OCI-LY3 (cell line): ENCODE results near the gene BMI1.
A peak's percentile ranks its signal among the peaks of the same experiment; 100 is the strongest.

Source experiments
- H2AFZ ChIP-seq: fragments of 200-600, 300-600 bp; shearing (Covaris generic); 2 replicates; pipeline ENCODE4 v1.6.0; 2014; ENCODE audit warnings: antibody characterized with exemption, low read depth, low read length
- H3K27ac ChIP-seq: fragments of 200-600, 300-600 bp; sonication (generic); 2 replicates; pipeline ENCODE4 v1.5.1; 2014; ENCODE audit warnings: mild to moderate bottlenecking, low read length, moderate library complexity, mixed read lengths
- H3K27me3 ChIP-seq: fragments of 200-600, 300-600 bp; sonication (generic); 2 replicates; pipeline ENCODE4 v1.6.1; 2014; ENCODE audit warnings: low read depth, low read length, mixed read lengths
- H3K36me3 ChIP-seq: fragments of 200-600, 300-600 bp; sonication (generic); replicated peaks from 2 replicates; pipeline ENCODE3; 2014; ENCODE audit warnings: low read depth, low read length, mixed read lengths
- H3K4me1 ChIP-seq: fragments of 300-600, 200-600 bp; sonication (generic); 2 replicates; pipeline ENCODE4 v1.6.1; 2014; ENCODE audit warnings: low read length, mixed read lengths
- H3K4me2 ChIP-seq: fragments of 200-600, 300-600 bp; sonication (generic); 2 replicates; pipeline ENCODE4 v1.6.1; 2014; ENCODE audit warnings: low read length, mixed read lengths
- H3K4me3 ChIP-seq: fragments of 300-600, 200-600 bp; sonication (generic); 2 replicates; pipeline ENCODE4 v1.5.1; 2014; ENCODE audit warnings: antibody characterized with exemption, mild to moderate bottlenecking, low read length, moderate library complexity
- H3K79me2 ChIP-seq: fragments of 300-600, 200-600 bp; shearing (Covaris generic); 2 replicates; pipeline ENCODE4 v1.6.1; 2014; ENCODE audit warnings: mild to moderate bottlenecking, low read length, mixed read lengths
- H3K9ac ChIP-seq: fragments of 300-600, 200-600 bp; shearing (Covaris generic); 2 replicates; pipeline ENCODE4 v1.6.0; 2014; ENCODE audit warnings: mild to moderate bottlenecking, low read length, moderate library complexity
- H3K9me3 ChIP-seq: fragments of 200-600, 300-600 bp; shearing (Covaris generic); 2 replicates; pipeline ENCODE4 v1.6.1; 2014; ENCODE audit warnings: low read length, mixed read lengths; ENCODE audit not compliant: insufficient read depth
- H4K20me1 ChIP-seq: fragments of 200-600, 300-600 bp; sonication (generic); 2 replicates; pipeline ENCODE4 v1.6.1; 2016; ENCODE audit warnings: low read length, mixed read lengths; ENCODE audit not compliant: insufficient read depth
- CTCF ChIP-seq: fragments of 200-600, 300-600 bp; sonication (generic); IDR thresholded peaks from 2 replicates; pipeline ENCODE4 v1.5.1; 2014; ENCODE audit warnings: antibody characterized with exemption, low read length, low read depth
- EZH2phosphoT487 ChIP-seq: fragments of 200-600 bp; shearing (Covaris generic); IDR thresholded peaks from 2 replicates; pipeline ENCODE4 v1.6.1; 2018; ENCODE audit warnings: antibody characterized with exemption, mixed run types, low read depth

BMI1 gene

DNA sequence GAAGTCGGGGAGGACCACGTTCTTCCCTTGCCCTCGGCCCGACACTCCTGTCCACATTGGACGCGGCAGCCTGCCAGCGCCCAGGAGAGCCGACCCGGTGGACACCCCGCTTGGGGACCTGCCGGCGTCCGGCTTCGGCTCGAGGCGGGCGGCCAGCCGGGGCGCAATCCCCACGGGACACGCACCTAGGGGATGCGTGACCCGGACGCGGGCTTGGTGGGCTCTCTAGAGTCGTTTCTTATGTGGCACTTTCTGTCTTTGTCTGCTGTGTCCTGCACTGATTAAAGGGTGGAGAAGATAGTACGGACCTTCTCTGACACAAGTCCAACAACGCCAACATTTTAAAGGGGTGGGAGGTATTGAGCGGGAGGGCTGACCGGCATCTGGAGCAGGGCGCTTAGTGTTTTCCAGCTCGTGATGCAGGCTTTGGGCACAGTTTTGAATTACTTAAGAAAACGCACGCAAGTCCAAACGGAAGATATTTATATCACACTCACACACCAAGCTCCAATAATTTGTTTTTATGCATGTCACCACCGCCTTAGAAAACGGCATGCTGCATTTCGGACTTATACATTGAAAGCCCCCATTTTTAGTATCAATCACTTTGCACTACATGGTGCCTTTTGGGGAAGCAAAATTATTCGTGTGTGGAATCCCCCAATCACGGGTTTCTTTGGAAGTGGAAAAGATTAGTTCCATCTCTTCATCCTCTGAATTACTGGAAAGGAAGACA is 20.5 kb downstream of the BMI1 start:
- Histone ChIP-seq H3K27ac (no peak overlapping the region), H3K9ac (peak overlapping the region; percentile 87), H3K9me3 (no peaks in the 10 kb centered on the region), H2AFZ (peak overlapping the region; percentile 57), H3K79me2 (no peaks in the 10 kb centered on the region), H3K4me2 (peak overlapping the region; percentile 77), H3K4me3 (peak overlapping the region; percentile 96), H3K36me3 (no peaks in the 10 kb centered on the region), H4K20me1 (no peaks in the 10 kb centered on the region), H3K4me1 (peaks cover 49% of the 10 kb centered on the region), H3K27me3 (peaks cover 27% of the 10 kb centered on the region)
- TF ChIP-seq EZH2phosphoT487: no peak
- no peak for TF ChIP-seq CTCF

DNA sequence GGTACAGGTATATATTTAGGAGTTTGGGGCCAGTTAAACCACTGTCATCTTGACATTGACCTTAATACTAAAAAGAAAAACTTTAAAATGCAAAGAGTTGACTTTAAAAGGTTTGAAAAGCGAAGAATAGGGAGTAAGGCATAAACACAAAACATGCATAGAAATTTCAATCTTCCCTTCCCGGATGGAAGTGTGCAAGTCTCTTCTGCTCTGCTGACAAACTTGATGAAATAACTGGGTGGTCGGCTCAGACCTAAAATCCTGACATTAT is 21.0 kb downstream of the BMI1 start:
- Histone ChIP-seq H3K4me2 (peak overlapping the region; percentile 77), H3K36me3 (no peaks in the 10 kb centered on the region), H3K4me3 (peak overlapping the region; percentile 96), H3K4me1 (peaks cover 49% of the 10 kb centered on the region), H3K9ac (peak overlapping the region; percentile 87; the same call in 1 of the 2 replicates), H3K79me2 (no peaks in the 10 kb centered on the region), H3K27ac (no peak overlapping the region), H3K27me3 (peaks cover 27% of the 10 kb centered on the region), H4K20me1 (no peaks in the 10 kb centered on the region), H3K9me3 (no peaks in the 10 kb centered on the region), H2AFZ (no peak overlapping the region)
- TF ChIP-seq EZH2phosphoT487: no peak
- no peak for TF ChIP-seq CTCF

DNA sequence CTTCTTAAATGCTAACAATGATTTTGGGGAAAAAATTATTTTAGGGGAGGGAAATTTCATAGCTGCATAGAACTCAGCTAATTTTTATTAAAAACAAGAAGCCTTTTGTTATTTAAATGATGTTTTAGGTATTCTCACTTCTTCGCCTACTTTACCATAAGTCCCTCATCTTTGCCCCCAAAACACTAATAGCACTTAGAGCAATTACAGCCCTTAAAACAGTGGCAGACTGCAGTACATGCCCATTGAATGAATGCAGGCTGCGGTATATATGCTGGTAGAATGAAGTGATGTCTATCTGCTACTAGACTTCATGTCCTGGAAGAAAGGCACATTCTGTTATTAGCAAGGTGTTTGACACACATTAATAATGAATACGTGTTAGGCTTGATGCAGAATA is 21.5 kb downstream of the BMI1 start:
- H3K36me3 ChIP-seq: no peaks in the 10 kb centered on the region
- H3K9me3 ChIP-seq: no peaks in the 10 kb centered on the region
- no peak overlapping the region for H2AFZ ChIP-seq
- H3K9ac ChIP-seq: no peak overlapping the region
- no peaks in the 10 kb centered on the region for H3K79me2 ChIP-seq
- no peaks in the 10 kb centered on the region for H4K20me1 ChIP-seq
- no peak overlapping the region for H3K4me3 ChIP-seq
- no peak overlapping the region for H3K27ac ChIP-seq
- H3K4me2 ChIP-seq: no peak overlapping the region
- peaks cover 27% of the 10 kb centered on the region for H3K27me3 ChIP-seq
- peaks cover 49% of the 10 kb centered on the region for H3K4me1 ChIP-seq
- TF ChIP-seq EZH2phosphoT487: no peak
- TF ChIP-seq CTCF: no peak

DNA sequence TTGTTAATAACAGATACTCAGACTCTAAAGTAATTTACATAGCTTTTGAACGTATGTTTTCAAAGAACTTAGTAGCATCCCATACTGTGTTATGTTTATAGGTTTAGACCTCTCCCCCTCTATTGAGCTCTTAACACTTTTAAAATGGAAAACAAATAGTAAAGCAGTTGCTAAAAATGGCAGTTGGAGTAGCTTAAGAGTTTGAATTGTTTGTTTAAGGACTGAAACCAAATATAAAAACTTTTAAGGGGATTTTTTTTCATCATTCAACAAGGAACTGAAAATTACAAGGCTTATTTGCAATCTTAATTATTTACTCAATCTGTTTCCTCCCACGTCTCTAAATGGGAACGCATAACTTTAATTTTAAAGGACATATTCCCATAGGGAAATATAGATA is 22.8 kb downstream of the BMI1 start:
- no peak overlapping the region for H3K27ac ChIP-seq
- H2AFZ ChIP-seq: no peak overlapping the region
- H3K4me2 ChIP-seq: peak overlapping the region; percentile 59

More for the DNA sequence above, 22.8 kb downstream of the BMI1 start:
- Histone ChIP-seq H4K20me1 (no peaks in the 10 kb centered on the region), H3K79me2 (no peaks in the 10 kb centered on the region), H3K36me3 (no peaks in the 10 kb centered on the region), H3K4me3 (peak overlapping the region; percentile 56), H3K9me3 (no peaks in the 10 kb centered on the region), H3K4me1 (peaks cover 41% of the 10 kb centered on the region), H3K9ac (no peak overlapping the region), H3K27me3 (peaks cover 17% of the 10 kb centered on the region)
- TF ChIP-seq CTCF (no peak), EZH2phosphoT487 (no peak)
